ENCODE data around the gene PTPRJ.

The PTPRJ gene

GRCh38 chr11:48093795-48094642 is 113.7 kb downstream of the PTPRJ start:
- no peak for TF ChIP-seq CTCF (IDR thresholded peaks at IDR 0.05; ENCODE audit: insufficient read depth, low read depth, low read length, missing control alignments)
- no peak overlapping the region for H3K4me3 ChIP-seq (ENCODE audit: low read length)
- peak; percentile 23 for DNase-seq (ENCODE audit: low read depth)

- TF ChIP-seq CTCF (IDR thresholded peaks at IDR 0.05; ENCODE audit: insufficient read depth, low read depth, low read length, missing control alignments): no peak
- no peak overlapping the region for H3K4me3 ChIP-seq (ENCODE audit: low read length)
- no peak for DNase-seq (ENCODE audit: low read depth)
Observed at GRCh38 chr11:48094643-48095339, 114.4 kb downstream of the PTPRJ start.

GRCh38 chr11:48095779-48096470 is 115.6 kb downstream of the PTPRJ start:
- H3K4me3 ChIP-seq (ENCODE audit: low read length): no peak overlapping the region
- no peak for DNase-seq (ENCODE audit: low read depth)
- no peak for TF ChIP-seq CTCF (IDR thresholded peaks at IDR 0.05; ENCODE audit: insufficient read depth, low read depth, low read length, missing control alignments)

GRCh38 chr11:48096588-48097525 is 116.5 kb downstream of the PTPRJ start:
- peak; percentile 20 for TF ChIP-seq CTCF (IDR thresholded peaks at IDR 0.05; ENCODE audit: insufficient read depth, low read depth, low read length, missing control alignments)
- DNase-seq (ENCODE audit: low read depth): peak; percentile 76
- H3K4me3 ChIP-seq (ENCODE audit: low read length): no peak overlapping the region

GRCh38 chr11:48098024-48098423 is 117.7 kb downstream of the PTPRJ start:
- no peak for DNase-seq (ENCODE audit: low read depth)
- H3K4me3 ChIP-seq (ENCODE audit: low read length): no peak overlapping the region
- no peak for TF ChIP-seq CTCF (IDR thresholded peaks at IDR 0.05; ENCODE audit: insufficient read depth, low read depth, low read length, missing control alignments)

- no peak for TF ChIP-seq CTCF (IDR thresholded peaks at IDR 0.05; ENCODE audit: insufficient read depth, low read depth, low read length, missing control alignments)
- no peak overlapping the region for H3K4me3 ChIP-seq (ENCODE audit: low read length)
Observed at GRCh38 chr11:48099916-48100446, 119.6 kb downstream of the PTPRJ start.

More at GRCh38 chr11:48099916-48100446, 119.6 kb downstream of the PTPRJ start:
- no peak for DNase-seq (ENCODE audit: low read depth)
